ENCODE measurements around the gene KDM5B. TPM values are rescaled to one million over a fixed set of nuclear protein-coding genes. Genes with fewer than 3 reads are reported as not detected.

The KDM5B gene
- total and polyA plus RNA-seq, 9 of the 15 experiments (the other 6 are each of a cell fraction or from before 2014, with no cell fraction given) = 15.4 to 90.6 (median 57.1) TPM

GRCh38 chr1:202807926-202808757, at the start of gene KDM5B (continued):
- TF ChIP-seq NELFE (IDR thresholded peaks at IDR 0.05; ENCODE audit: insufficient read depth, insufficient read length) (no peak), CBFA2T2 (conservative IDR thresholded peaks at IDR 0.05) (no peak), TCFL5 (CRISPR knock-in tag; conservative IDR thresholded peaks at IDR 0.05) (no peak), POLR2G (IDR thresholded peaks at IDR 0.05; ENCODE audit: low read depth, low read length) (peak; percentile 97), ZNF277 (CRISPR knock-in tag; IDR thresholded peaks at IDR 0.05; ENCODE audit: borderline replicate concordance) (no peak)
- TF ChIP-seq, protein P1, sequence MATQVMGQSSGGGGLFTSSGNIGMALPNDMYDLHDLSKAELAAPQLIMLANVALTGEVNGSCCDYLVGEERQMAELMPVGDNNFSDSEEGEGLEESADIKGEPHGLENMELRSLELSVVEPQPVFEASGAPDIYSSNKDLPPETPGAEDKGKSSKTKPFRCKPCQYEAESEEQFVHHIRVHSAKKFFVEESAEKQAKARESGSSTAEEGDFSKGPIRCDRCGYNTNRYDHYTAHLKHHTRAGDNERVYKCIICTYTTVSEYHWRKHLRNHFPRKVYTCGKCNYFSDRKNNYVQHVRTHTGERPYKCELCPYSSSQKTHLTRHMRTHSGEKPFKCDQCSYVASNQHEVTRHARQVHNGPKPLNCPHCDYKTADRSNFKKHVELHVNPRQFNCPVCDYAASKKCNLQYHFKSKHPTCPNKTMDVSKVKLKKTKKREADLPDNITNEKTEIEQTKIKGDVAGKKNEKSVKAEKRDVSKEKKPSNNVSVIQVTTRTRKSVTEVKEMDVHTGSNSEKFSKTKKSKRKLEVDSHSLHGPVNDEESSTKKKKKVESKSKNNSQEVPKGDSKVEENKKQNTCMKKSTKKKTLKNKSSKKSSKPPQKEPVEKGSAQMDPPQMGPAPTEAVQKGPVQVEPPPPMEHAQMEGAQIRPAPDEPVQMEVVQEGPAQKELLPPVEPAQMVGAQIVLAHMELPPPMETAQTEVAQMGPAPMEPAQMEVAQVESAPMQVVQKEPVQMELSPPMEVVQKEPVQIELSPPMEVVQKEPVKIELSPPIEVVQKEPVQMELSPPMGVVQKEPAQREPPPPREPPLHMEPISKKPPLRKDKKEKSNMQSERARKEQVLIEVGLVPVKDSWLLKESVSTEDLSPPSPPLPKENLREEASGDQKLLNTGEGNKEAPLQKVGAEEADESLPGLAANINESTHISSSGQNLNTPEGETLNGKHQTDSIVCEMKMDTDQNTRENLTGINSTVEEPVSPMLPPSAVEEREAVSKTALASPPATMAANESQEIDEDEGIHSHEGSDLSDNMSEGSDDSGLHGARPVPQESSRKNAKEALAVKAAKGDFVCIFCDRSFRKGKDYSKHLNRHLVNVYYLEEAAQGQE (IDR thresholded peaks at IDR 0.05; ENCODE audit: borderline replicate concordance) = no peak
- TF ChIP-seq, protein P1 (CRISPR knock-in tag; IDR thresholded peaks at IDR 0.05; ENCODE audit: low read depth) = no peak
- TF ChIP-seq, protein P2, sequence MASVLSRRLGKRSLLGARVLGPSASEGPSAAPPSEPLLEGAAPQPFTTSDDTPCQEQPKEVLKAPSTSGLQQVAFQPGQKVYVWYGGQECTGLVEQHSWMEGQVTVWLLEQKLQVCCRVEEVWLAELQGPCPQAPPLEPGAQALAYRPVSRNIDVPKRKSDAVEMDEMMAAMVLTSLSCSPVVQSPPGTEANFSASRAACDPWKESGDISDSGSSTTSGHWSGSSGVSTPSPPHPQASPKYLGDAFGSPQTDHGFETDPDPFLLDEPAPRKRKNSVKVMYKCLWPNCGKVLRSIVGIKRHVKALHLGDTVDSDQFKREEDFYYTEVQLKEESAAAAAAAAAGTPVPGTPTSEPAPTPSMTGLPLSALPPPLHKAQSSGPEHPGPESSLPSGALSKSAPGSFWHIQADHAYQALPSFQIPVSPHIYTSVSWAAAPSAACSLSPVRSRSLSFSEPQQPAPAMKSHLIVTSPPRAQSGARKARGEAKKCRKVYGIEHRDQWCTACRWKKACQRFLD (CRISPR knock-in tag; IDR thresholded peaks at IDR 0.05) = peak; percentile 85

Measured in K562 (cell line).